HEK293 (cell line): ENCODE results near the gene TARBP1.

Experiments
- PRDM1 ChIP-seq: fragments of 450-650 bp; formaldehyde crosslinking; IDR thresholded peaks from 2 replicates; pipeline ENCODE4; 2016; ENCODE audit warnings: missing biosample characterization, missing genetic modification characterization
- RBAK ChIP-seq: fragments of 450-650 bp; formaldehyde crosslinking; IDR thresholded peaks from 2 replicates; pipeline ENCODE4 v1.5.1; 2016; ENCODE audit warnings: missing biosample characterization, missing genetic modification characterization
- ZEB2 ChIP-seq: fragments of 450-650 bp; formaldehyde crosslinking; IDR thresholded peaks from 2 replicates; pipeline ENCODE4 v1.5.1; 2016; ENCODE audit warnings: missing biosample characterization, missing genetic modification characterization
- ZNF133 ChIP-seq: fragments of 450-650 bp; formaldehyde crosslinking; IDR thresholded peaks from 2 replicates; pipeline ENCODE4 v1.5.1; 2016; ENCODE audit warnings: missing biosample characterization, missing genetic modification characterization
- ZNF324 ChIP-seq: fragments of 450-650 bp; formaldehyde crosslinking; IDR thresholded peaks from 2 replicates; pipeline ENCODE4 v1.5.1; 2016; ENCODE audit warnings: missing biosample characterization, missing genetic modification characterization
- ZNF501 ChIP-seq: fragments of 450-650 bp; formaldehyde crosslinking; IDR thresholded peaks from 2 replicates; pipeline ENCODE4 v1.5.1; 2016; ENCODE audit warnings: missing biosample characterization, missing genetic modification characterization
- ZNF76 ChIP-seq: fragments of 450-650 bp; formaldehyde crosslinking; IDR thresholded peaks from 2 replicates; pipeline ENCODE4; 2016; ENCODE audit warnings: low read depth, missing biosample characterization, missing genetic modification characterization, borderline replicate concordance
- TF ChIP-seq, protein P1 (sequence below): fragments of 450-650 bp; formaldehyde crosslinking; IDR thresholded peaks from 2 replicates; pipeline ENCODE4 v1.5.1; 2016; ENCODE audit warnings: missing biosample characterization, missing genetic modification characterization
- TF ChIP-seq, protein P2 (sequence below): fragments of 450-650 bp; formaldehyde crosslinking; IDR thresholded peaks from 2 replicates; pipeline ENCODE4 v1.5.1; 2016; ENCODE audit warnings: missing biosample characterization, missing genetic modification characterization

DNA sequence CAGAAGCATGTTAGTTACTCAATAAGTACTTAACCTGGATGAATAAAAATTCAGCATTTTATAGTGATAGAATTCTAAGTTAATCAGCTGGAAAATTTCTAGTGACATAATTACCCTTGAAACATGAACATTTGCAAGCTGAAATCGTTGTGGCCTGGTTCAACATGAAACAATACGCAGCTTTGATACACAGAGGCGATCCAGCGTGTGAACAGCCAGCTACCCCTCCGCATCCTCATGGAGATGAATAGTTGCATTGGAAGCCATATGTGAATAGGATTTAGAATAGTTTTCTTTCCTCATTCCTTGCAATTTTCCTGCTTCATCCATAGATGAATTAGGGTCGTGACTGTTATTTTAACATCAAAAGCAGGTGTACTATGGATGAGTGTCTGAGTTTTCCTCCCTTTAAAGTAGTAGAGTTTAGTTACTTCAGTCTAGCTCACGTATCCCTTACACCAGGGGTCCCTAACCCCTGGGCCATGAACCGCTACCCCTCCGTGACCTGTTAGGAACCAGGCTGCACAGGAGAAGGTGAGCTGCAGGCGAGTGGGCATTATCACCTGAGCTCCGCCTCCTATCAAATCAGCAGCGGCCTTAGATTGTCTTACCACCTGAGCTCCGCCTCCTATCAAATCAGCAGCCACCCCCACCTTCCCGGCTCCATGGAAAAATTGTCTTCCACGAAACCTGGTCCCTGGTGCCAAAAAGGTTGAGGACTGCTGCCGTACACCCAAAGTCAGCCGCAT, 6.2 kb upstream of the TARBP1 start:
- TF ChIP-seq, protein P1, sequence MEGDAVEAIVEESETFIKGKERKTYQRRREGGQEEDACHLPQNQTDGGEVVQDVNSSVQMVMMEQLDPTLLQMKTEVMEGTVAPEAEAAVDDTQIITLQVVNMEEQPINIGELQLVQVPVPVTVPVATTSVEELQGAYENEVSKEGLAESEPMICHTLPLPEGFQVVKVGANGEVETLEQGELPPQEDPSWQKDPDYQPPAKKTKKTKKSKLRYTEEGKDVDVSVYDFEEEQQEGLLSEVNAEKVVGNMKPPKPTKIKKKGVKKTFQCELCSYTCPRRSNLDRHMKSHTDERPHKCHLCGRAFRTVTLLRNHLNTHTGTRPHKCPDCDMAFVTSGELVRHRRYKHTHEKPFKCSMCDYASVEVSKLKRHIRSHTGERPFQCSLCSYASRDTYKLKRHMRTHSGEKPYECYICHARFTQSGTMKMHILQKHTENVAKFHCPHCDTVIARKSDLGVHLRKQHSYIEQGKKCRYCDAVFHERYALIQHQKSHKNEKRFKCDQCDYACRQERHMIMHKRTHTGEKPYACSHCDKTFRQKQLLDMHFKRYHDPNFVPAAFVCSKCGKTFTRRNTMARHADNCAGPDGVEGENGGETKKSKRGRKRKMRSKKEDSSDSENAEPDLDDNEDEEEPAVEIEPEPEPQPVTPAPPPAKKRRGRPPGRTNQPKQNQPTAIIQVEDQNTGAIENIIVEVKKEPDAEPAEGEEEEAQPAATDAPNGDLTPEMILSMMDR (tag by site-specific recombination) = no peak
- TF ChIP-seq, protein P2, sequence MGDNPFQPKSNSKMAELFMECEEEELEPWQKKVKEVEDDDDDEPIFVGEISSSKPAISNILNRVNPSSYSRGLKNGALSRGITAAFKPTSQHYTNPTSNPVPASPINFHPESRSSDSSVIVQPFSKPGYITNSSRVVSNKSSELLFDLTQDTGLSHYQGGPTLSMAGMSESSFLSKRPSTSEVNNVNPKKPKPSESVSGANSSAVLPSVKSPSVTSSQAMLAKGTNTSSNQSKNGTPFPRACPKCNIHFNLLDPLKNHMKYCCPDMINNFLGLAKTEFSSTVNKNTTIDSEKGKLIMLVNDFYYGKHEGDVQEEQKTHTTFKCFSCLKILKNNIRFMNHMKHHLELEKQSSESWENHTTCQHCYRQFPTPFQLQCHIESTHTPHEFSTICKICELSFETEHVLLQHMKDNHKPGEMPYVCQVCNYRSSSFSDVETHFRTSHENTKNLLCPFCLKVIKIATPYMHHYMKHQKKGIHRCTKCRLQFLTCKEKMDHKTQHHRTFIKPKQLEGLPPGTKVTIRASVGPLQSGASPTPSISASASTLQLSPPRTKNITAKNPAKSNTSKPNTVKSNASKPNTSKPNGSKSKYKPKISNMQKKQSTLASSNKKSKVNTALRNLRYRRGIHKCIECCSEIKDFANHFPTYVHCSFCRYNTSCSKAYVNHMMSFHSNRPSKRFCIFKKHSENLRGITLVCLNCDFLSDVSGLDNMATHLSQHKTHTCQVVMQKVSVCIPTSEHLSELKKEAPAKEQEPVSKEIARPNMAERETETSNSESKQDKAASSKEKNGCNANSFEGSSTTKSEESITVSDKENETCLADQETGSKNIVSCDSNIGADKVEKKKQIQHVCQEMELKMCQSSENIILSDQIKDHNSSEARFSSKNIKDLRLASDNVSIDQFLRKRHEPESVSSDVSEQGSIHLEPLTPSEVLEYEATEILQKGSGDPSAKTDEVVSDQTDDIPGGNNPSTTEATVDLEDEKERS (tag by site-specific recombination) = no peak
- TF ChIP-seq ZEB2 (tag by site-specific recombination) (no peak), ZNF324 (tag by site-specific recombination) (no peak), ZNF501 (tag by site-specific recombination) (no peak), ZNF133 (tag by site-specific recombination) (no peak), RBAK (tag by site-specific recombination) (no peak), ZNF76 (tag by site-specific recombination) (no peak), PRDM1 (tag by site-specific recombination) (no peak)
